ENCODE results near the gene ARSG.

- no peak for TF ChIP-seq HOXA7 (CRISPR knock-in tag; IDR thresholded peaks at IDR 0.05)
- no peak for TF ChIP-seq HES2 (IDR thresholded peaks at IDR 0.05)
- no peak for TF ChIP-seq CBX8 (IDR thresholded peaks at IDR 0.05)
- TF ChIP-seq CTCF (IDR thresholded peaks at IDR 0.05), result no peak
- TF ChIP-seq MYC (IDR thresholded peaks at IDR 0.05; ENCODE audit: borderline replicate concordance, low read length), result no peak
- TF ChIP-seq MAZ (IDR thresholded peaks at IDR 0.05; ENCODE audit: borderline replicate concordance, low read depth, low read length), result no peak
- no peak for TF ChIP-seq KDM5A (IDR thresholded peaks at IDR 0.05)
- no peak for TF ChIP-seq CHD2 (IDR thresholded peaks at IDR 0.05; ENCODE audit: low read length, partially characterized antibody)
- no peak for TF ChIP-seq E2F6 (IDR thresholded peaks at IDR 0.05; ENCODE audit: borderline replicate concordance, low read depth)
- TF ChIP-seq ZC3H11A (IDR thresholded peaks at IDR 0.05), result no peak
- no peak for TF ChIP-seq ELK1 (IDR thresholded peaks at IDR 0.05; ENCODE audit: low read depth, low read length)
- TF ChIP-seq EP300 (IDR thresholded peaks at IDR 0.05), result no peak
- no peak for TF ChIP-seq POLR2A (IDR thresholded peaks at IDR 0.05; ENCODE audit: low read length)
These were observed 10.2 kb downstream of the ARSG start for GRCh38 chr17:68301438-68301959.
